ENCODE data around the gene IBTK.
"Not testable (repeated sequence)": the region's sequence is repeated elsewhere in the genome, so short reads cannot be mapped to it uniquely, and the experiment has no call there.

Gene IBTK

DNA sequence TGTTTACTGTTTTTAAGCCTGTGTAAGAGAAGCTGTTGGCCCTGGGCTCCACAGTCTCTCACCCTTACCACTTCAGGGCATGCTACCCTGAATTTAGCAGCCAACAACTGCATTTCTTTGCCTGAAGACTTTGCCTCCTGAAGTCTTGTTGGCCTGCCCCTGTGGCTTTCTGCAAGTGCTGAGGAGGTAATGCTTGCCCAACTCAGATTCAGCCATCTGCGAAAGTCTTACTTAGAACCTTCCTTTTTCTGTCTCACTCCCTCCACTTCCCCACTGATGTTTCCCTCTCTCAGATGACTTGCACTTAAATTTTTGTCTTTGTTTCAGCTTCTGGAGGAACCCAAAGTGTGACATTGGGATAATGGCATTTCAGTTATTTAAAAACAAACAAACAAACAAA, 11.8 kb upstream of the IBTK start:
- TF ChIP-seq, protein P1, sequence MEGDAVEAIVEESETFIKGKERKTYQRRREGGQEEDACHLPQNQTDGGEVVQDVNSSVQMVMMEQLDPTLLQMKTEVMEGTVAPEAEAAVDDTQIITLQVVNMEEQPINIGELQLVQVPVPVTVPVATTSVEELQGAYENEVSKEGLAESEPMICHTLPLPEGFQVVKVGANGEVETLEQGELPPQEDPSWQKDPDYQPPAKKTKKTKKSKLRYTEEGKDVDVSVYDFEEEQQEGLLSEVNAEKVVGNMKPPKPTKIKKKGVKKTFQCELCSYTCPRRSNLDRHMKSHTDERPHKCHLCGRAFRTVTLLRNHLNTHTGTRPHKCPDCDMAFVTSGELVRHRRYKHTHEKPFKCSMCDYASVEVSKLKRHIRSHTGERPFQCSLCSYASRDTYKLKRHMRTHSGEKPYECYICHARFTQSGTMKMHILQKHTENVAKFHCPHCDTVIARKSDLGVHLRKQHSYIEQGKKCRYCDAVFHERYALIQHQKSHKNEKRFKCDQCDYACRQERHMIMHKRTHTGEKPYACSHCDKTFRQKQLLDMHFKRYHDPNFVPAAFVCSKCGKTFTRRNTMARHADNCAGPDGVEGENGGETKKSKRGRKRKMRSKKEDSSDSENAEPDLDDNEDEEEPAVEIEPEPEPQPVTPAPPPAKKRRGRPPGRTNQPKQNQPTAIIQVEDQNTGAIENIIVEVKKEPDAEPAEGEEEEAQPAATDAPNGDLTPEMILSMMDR (conservative IDR thresholded peaks at IDR 0.05; ENCODE audit: low read depth, low read length), result no peak
- no peak overlapping the region for H3K4me3 ChIP-seq (ENCODE audit: low read depth, low read length)
- no peak for DNase-seq (ENCODE audit: low read depth)

- TF ChIP-seq, protein P1 (conservative IDR thresholded peaks at IDR 0.05; ENCODE audit: low read depth, low read length), result peak; percentile 11
- no peak for DNase-seq (ENCODE audit: low read depth)
- no peak overlapping the region for H3K4me3 ChIP-seq (ENCODE audit: low read depth, low read length)
Measured at GRCh38 chr6:82257088-82257774, 9.7 kb upstream of the IBTK start.

- DNase-seq (ENCODE audit: low read depth); H3K4me3 ChIP-seq (ENCODE audit: low read depth, low read length): not testable (repeated sequence)
Measured at GRCh38 chr6:82254722-82255121, 7.2 kb upstream of the IBTK start.

DNA sequence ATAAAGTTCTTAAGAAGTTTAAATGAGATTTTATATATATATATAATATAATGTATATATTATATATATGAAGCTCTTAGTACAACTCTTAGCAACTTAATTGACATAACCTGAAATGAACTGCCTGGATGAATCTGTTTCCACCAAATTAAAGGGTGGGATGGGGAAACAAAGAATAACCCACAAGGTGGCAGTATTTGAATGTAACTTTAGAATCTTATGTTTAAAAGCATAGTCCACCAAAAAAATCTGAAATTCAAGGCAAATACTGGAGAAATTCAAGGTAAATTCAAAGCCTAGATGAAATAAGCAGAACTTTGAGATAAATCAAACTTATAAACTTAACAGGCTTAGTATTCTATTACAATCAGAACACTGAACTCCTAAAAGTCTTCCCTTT, 4.4 kb upstream of the IBTK start:
- H3K4me3 ChIP-seq (ENCODE audit: low read depth, low read length), result no peak overlapping the region
- TF ChIP-seq, protein P1 (conservative IDR thresholded peaks at IDR 0.05; ENCODE audit: low read depth, low read length), result peak; percentile 56
- peak; percentile 73 for DNase-seq (ENCODE audit: low read depth)

DNA sequence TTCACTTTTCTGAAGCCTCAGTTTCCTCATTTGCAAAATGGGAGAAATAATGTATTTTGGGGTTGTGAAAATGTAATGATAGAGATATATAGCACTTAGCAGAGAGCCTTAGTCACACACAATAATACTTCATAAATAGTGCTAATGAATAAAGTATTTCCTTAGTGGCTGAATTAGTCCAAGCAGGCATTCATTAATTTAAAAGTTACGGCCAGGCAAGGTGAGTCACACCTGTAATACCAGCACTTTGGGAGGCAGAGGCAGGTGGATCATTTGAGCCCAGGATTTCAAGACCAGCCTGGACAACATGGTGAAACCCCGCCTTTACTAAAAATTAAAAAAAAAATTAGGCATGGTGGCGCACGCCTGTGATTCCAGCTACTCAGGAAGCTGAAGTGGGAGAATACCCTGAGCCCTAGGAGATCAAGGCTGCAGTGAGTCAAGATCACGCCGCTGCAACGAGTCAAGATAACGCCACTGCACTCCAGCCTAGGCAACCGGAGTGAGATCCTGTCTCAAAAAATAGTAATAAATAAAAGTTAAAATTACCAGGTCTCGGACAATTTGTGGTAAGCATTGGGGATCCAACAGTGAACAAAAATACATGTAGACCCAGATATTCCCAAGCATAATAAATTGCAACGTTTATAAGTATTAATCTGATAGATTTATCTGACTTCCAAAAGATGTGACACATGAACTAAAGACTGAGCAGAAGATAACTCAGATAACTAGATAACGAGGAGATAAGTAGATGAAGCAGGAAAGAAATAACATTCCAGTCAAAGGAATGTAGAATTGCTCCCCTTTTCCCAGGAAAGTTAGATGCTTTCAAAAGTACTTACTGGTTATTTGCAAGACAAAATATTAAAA, 2.1 kb upstream of the IBTK start:
- no peak overlapping the region for H3K4me3 ChIP-seq (ENCODE audit: low read depth, low read length)
- no peak for DNase-seq (ENCODE audit: low read depth)
- TF ChIP-seq, protein P1 (conservative IDR thresholded peaks at IDR 0.05; ENCODE audit: low read depth, low read length), result no peak

DNA sequence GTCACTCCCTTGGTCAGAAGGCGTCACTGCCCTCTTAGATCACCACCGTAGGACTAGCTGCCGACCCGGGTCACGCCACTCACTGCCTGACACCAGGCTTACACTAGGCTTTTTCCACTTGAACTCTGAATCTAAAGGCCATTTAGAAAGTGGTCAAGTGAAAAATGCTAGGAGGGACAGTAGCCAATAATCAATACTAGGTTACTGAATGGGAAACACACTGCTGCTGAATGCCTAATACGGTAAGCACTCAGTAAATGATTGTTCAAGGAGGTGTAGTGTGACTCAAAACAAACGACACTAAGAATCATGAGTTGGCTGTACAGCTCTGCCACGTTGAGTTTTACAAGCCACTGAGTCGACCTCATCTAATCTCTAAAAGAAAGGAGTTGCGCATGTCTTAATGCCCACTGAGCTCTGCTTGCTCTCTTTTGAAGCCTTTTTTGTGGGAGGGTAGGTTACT, 760 bp upstream of the IBTK start:
- peak overlapping the region; percentile 87 for H3K4me3 ChIP-seq (ENCODE audit: low read depth, low read length)
- DNase-seq (ENCODE audit: low read depth), result peak; percentile 52
- TF ChIP-seq, protein P1 (conservative IDR thresholded peaks at IDR 0.05; ENCODE audit: low read depth, low read length), result no peak

GRCh38 chr6:82246802-82247504, 591 bp downstream of the IBTK start:
- DNase-seq (ENCODE audit: low read depth), result peak; percentile 46
- H3K4me3 ChIP-seq (ENCODE audit: low read depth, low read length), result peak overlapping the region; percentile 87
- TF ChIP-seq, protein P1 (conservative IDR thresholded peaks at IDR 0.05; ENCODE audit: low read depth, low read length), result no peak

Measured in choroid plexus epithelial cell (primary cell).